Spleen (tissue), 7 donors: ENCODE data around the gene BLID.

Experiments used
- CTCF ChIP-seq, 11 experiments: fragments of 200-600 bp in 7 of 11; fragments of 450-650 bp in 4 of 11; sonication (generic) in 4 of 11; IDR thresholded peaks in 8 of 11; conservative IDR thresholded peaks in 3 of 11; 1 replicate in 7 of 11; 2 replicates in 4 of 11; pipeline versions ENCODE4 v1.4.0 to v1.8.0; 2016 to 2021; ENCODE audit warnings: antibody characterized with exemption in 11 of 11, inconsistent platforms in 4 of 11, mild to moderate bottlenecking in 1 of 11
- POLR2A ChIP-seq, 3 donors: fragments of 450-650 bp; IDR thresholded peaks; one replicate each; pipeline ENCODE4 v1.5.1; 2017; ENCODE audit warnings: antibody characterized with exemption in 3 of 3, mild to moderate bottlenecking in 1 of 3
- POLR2AphosphoS5 ChIP-seq, 3 donors: sonication (generic); formaldehyde crosslinking; IDR thresholded peaks; one replicate each; pipeline ENCODE4 v1.5.1; 2017; ENCODE audit warnings: antibody characterized with exemption in 3 of 3
- donor health status: DM: no; HTN: no; CAD: no; lungs with moderate emphysema.
- donor health status: DM: no; HTN: no; CAD: no.
- donor health status: DM: no; HTN: no; CAD: no.

- TF ChIP-seq CTCF (IDR thresholded peaks at IDR 0.05 in 8 of 11, conservative IDR thresholded peaks at IDR 0.05 in 3 of 11) (no peak), POLR2AphosphoS5 (IDR thresholded peaks at IDR 0.05) (no peak), POLR2A (IDR thresholded peaks at IDR 0.05) (no peak)
Observed at GRCh38 chr11:122114976-122115375, 1.0 kb downstream of the BLID start.
